Measurements from ENCODE around the gene CDK6. TPM values are rescaled to one million over a fixed set of nuclear protein-coding genes. Genes with fewer than 3 reads are reported as not detected.

The CDK6 gene
- total RNA-seq, 4 donors from 2014 or later, result 9.5 to 21.4 (median 15.9) TPM

GRCh38 chr7:92670204-92670851, 166.0 kb downstream of the CDK6 start:
- no peak for TF ChIP-seq CTCF (IDR thresholded peaks at IDR 0.05; ENCODE audit: low read depth)

- no peak for TF ChIP-seq CTCF (IDR thresholded peaks at IDR 0.05; ENCODE audit: low read depth)
Measured at GRCh38 chr7:92669616-92670165, 166.7 kb downstream of the CDK6 start.

- no peak for TF ChIP-seq CTCF (IDR thresholded peaks at IDR 0.05; ENCODE audit: low read depth)
Measured at GRCh38 chr7:92668564-92668963, 167.8 kb downstream of the CDK6 start.

GRCh38 chr7:92667816-92668535, 168.4 kb downstream of the CDK6 start:
- no peak for TF ChIP-seq CTCF (IDR thresholded peaks at IDR 0.05; ENCODE audit: low read depth)

GRCh38 chr7:92665926-92666325, 170.4 kb downstream of the CDK6 start:
- no peak for TF ChIP-seq CTCF (IDR thresholded peaks at IDR 0.05; ENCODE audit: low read depth)

GRCh38 chr7:92661651-92662050, 174.7 kb downstream of the CDK6 start:
- TF ChIP-seq CTCF (IDR thresholded peaks at IDR 0.05; ENCODE audit: low read depth), result no peak

- TF ChIP-seq CTCF (IDR thresholded peaks at IDR 0.05; ENCODE audit: low read depth), result no peak
Measured at GRCh38 chr7:92658671-92659070, 177.7 kb downstream of the CDK6 start.
